CD4-positive, alpha-beta T cell treated with Interferon gamma for 1 hour (primary cell): Measurements from ENCODE around the gene SLC38A10.
A peak's percentile ranks its signal among the peaks of the same experiment; 100 is the strongest.
"Not testable (repeated sequence)": the region's sequence is repeated elsewhere in the genome, so short reads cannot be mapped to it uniquely, and the experiment has no call there.

Source experiments
- DNase-seq: peaks from one replicate; pipeline ENCODE4 v3.0.0-alpha.2; 2020

Gene SLC38A10

DNA sequence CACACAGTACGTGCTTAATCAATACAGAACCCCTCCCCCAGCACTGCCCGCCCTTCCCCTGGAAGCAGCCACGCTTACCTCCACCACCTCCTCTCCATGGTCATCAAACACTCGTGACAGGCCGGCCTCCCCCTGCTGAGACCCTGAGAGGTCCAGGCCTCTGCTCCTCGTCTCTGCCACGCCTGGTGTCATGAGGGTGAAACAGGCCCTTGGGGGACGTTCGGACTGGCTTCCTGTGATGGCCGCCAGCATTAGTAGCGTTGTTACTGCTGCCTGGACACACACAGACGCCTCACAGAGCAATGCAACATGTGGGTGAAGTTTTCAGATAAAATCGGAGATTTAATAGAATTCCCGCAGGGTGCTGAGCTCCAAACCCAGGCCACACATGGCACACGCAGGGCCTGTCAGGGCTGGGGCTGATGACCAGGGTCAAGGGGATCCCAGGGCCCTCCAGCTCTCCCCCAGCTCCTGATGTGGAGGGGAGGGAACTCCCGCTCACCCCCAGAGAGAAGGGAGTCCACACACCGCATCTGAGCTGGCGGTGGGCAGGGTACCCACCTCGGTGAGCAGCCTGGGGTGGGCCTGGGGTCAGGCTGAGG is 15.9 kb upstream of the SLC38A10 start:
- DNase-seq = no peak

DNA sequence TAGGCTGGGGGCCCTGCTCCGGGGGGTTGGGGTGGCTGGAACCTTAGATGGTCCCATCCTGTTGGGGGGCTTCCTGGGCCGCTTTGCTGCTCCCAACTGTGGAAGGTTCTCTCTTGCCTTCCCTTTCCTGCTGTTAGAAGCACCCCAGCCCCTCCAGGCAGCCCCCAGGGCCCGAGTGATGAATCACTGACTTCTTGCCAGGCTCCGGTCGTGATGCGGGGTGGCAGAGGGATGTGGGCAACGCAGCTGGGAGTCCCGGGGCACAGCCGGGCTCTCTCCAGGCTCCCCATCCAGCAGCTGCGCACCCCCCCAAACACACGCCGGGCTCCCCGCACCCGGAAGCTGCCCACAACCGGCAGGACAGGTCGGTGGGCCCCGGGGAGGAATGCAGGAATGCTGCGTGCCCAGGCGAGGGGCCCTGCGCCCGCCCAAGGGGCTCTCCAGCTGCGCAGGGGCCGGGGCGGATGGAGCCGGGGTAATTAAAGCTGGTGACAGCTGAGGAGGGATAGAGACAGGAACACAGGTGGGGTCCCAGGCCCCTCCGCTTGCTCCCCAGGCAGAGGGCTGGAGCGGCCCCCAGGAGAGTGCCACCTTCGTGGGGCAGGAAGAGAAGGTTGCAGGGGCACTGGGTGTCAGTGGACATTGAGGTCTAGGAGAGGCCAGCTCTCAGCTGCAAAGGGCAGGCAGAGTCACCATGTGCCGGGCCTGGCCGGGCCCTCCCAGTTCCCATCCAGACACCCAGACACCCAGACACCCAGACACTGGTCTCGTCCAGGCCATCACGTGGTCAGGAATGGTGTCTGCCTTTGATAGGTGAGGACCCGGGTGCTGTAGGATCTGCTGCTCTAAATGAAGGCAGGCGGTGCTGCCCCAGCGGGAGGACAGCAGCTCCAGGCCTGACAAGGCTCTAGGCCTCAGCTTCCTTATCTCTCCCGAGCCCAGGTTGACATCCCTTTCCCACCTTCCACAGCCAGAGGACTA is 15.0 kb upstream of the SLC38A10 start:
- no peak for DNase-seq

DNA sequence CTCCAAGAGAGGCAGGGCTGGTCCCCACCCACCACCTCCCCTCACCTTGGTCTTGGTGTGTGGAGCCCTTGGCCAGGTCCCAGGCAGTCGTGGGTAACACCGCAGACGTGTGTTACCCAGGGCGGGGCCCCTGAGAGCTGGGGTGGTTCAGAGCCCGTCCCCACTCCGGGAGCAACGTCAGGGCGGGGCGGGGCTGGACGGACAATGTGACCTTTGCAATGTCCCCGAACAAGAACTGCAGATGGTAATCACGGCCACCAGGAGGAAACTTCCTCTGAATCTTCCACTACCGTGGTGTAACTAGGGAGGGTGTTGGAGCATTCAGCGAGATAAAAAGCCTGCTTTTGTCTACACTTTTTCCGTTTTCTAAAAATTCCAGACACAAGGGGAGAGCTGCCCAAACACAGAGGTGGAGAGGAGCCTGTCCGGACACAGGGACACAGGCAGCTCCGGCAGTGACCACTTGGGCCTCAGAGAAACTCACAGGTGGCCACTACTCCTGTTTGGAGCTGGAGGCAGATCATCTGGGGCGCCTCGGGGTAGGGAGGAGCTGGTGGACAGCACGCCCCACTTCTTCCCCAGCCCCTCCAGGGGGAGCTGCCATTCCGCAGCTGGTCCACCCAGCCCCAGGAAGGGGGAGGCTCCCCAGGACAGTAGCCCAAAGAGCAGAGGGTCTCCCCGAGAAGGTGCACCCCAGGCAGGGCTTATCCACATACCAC is 14.2 kb upstream of the SLC38A10 start:
- DNase-seq = peak; percentile 76

DNA sequence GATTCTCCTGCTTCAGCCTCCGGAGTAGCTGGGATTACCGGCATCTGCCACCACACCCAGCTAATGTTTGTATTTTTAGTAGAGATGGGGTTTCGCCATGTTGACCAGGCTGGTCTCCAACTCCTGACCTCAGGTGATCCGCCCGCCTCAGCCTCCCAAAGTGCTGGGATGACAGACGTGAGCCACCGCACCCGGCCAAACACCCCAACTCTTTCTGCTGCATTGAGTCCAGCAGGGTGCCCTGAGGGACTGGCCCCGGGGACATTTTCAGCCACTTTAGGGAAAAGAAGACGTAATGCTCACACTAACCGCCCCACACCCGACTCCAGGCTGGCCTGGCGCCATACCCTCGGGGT is 13.7 kb upstream of the SLC38A10 start:
- DNase-seq = not testable (repeated sequence)

DNA sequence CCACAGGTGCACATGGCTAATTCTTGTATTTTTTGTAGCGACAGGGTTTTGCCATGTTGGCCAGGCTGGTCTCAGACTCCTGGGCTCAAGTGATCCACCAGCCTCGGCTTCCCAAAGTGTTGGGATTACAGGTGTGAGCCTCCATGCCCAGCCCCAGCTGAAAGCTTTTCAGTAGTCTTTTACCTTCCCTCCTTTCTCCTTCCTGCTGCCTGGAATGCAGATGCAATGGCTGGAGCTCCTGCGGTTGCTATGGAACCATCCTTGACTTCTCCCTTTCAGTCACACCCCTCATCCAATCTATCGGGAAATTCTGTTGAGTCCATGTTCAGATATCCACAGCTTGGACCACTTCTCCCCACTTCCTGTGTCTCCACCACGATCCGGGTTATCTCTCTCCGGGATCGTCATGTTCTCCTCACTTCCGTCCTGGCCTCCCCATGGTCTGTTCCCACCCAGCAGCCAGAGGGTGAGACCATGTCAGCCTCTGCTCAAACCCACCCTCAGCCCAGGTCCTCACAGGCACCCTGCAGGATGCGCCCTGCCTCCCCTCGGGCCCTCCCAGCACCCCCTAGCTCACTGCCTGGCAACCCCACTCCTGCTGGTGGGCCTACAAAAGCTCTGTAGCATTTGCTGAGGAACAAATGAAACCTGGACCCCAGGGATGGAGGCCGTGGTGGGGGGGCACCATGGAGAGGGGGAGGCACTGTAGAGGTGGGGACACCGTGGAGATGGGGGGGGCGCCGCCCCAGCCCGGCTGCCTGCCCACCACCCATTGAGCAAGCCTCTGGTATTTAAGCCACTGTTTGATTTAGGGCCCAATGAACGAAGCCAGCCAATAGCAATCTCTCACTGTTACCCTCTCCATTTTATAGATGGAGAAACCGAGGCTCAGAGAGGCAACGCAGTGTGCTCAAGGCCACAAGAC is 12.8 kb upstream of the SLC38A10 start:
- DNase-seq = no peak

DNA sequence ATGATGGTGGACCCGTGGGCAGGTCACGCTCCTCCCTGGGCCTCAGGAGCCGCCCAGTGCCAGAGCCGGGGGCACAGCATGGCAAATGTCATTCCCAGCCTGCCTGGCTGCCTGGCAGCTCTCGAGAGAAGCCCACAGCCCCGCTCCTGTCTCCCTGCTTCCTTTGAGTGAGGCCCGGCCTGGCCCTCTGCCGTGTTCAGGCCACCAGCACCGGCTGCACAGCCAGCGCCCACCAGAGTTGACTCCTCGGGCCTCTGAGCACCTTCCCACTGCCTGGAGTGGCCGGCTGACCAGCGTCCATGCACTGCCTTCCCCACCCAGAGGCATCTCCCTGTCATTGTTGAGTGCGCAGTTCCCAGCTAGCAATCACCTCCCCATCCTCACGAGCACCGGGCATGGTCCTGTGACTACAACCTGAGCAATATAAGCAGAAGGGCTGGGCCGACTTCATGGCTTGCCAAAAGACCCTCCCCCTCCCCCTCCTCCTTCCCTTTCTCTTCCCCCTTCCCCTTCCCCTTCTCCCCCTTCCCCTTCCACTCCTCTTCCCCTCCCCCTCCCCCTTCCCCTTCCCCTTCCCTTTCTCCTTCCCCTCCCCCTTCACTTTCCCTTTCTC is 11.9 kb upstream of the SLC38A10 start:
- DNase-seq = no peak

DNA sequence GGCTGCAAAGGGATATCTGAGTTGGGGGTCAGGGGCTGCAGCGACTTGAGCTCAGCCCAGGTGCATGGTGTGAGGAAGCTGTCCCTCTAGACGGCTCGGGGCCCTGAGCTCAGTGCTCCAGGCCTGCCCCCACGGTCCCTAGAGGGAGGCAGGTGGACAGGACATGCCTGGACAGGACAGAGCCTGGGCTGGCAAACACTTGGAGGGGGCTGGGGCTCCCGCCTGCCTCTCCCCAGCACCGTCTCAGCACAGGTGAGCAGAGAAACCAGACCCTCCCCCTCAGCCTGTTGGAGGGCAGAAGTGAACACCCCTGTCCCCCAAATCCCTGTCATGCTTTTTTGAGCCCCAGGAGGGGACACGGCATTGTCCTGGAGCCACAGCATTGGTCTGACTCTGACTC is 11.4 kb upstream of the SLC38A10 start:
- no peak for DNase-seq

DNA sequence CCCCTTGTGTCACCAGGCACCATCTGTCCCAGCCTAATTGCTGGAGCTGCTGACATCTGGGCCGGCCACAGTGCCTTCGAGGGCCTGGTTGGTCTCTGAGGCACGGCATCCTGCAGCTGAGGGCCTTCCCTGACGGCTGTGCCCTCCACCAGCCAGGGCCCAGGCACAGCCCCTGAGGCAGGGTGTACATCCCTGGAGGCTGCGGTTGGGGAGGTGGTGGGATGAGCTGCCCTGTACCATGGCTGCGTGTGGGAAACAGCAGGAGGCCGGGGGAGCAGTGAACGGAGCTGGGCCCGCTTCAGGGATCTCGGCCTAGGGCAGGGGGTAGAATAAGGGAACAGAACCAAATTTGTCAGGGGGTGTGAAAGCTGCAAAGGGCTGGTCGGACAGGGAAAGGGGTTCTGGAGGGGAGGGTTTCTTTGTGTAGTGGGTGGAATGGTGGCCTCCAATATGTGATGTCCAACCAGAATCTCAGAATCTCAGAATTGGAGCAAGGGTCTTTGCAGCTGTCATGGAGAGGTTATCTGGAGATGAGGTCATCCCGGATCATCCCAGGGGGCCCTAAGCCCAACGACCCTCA is 10.0 kb upstream of the SLC38A10 start:
- no peak for DNase-seq

DNA sequence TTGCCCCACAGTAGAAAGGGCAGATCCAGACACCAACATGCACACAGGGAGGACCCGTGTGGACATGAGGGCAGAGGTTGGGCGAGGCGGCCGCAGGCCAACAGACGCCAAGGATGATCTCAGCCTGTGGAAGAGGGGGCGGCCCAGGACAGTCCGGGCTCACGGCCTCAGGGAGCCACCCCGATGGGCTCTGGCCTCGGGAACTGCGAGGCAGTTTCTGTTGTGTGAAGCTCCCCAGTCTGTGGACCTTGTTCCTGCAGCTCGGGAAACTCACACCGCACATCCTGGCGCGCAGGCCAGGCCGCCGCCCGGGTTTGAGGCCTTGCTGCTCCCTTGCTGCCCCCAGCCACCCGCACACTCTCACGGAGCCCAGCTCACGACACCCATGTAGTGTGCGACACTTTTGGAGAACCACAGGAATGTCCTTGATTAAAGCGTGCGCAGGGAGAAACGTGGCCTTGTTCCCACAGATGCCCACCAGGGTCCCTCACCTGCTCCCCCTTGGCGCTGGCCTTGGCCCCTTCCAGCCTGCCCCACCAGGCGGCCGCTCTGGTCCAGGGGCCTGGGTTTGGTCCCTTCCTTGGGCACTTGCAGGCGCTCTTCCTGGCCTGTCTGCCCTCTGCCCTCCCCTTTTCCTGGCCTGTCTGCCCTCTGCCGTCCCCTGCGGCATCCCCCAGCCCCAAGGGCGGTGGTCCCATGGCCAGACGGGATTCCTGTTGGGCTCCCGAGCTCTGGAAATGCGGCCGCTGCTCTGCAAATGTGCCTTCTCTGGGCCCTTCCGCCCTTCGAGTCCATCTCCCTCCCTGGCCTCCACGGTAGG is 9.3 kb upstream of the SLC38A10 start:
- DNase-seq = no peak

DNA sequence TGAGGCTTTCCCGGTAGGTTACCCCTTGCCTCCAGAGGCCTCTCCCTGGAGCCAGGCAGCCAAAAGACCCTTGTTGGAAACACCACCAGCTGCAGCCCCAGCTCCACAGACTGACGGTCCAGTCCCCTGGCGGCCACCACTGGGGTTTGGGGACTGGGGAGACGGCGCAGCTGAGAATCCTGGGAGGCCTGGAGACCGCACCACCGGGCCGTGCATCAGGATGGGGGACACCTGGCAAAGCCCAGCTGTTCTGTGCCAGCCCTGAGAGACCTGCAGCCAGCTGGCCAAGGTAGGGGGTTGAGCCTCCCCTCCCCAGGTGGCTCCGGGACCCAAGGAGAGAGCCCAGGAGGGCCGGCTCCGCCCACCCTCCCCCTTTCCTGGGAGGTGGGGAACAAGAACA is 8.3 kb upstream of the SLC38A10 start:
- DNase-seq = no peak

DNA sequence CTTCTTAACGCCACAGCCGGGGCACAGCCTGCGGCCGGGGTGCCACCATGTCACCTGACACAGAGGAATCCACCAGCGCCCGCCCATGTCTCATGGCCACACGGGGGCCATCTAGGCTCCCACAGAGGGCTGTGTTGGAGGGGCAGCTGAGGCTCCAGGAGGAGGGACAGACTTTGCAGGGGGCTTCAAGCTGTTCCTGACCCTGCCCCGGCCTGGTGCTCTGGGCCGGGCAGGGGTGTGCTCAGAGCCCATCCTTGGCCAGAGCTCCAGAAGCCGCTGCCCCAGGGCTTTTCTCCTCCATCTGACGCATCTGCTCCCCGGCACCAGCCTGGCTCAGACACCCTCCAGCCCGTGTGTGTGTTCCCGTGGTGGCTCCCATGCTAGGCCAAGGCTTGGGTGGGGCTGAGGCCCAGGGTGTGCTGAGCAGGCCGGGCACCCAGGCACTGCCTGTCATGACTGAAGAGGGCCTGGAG is 7.8 kb upstream of the SLC38A10 start:
- DNase-seq = no peak

DNA sequence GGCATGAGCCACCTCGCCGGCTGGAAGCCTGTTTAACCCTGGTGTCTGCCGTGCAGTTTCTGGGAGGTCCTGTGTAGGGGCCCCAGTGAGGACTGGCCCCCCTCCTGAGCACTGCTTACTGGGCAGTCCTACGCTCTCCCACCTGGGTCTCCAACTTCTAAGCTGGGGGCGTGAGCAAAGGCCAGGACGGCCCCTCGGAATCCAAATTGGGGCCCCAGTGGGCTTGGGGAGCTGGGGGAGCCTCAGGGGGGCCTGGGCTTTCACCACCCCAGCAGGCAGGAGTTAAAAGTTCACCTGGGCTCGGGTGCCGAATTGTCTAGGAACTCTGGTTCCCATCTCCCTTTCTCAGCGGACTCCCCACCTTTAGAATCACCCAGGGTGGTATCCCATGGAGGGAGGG is 7.2 kb upstream of the SLC38A10 start:
- DNase-seq = no peak

DNA sequence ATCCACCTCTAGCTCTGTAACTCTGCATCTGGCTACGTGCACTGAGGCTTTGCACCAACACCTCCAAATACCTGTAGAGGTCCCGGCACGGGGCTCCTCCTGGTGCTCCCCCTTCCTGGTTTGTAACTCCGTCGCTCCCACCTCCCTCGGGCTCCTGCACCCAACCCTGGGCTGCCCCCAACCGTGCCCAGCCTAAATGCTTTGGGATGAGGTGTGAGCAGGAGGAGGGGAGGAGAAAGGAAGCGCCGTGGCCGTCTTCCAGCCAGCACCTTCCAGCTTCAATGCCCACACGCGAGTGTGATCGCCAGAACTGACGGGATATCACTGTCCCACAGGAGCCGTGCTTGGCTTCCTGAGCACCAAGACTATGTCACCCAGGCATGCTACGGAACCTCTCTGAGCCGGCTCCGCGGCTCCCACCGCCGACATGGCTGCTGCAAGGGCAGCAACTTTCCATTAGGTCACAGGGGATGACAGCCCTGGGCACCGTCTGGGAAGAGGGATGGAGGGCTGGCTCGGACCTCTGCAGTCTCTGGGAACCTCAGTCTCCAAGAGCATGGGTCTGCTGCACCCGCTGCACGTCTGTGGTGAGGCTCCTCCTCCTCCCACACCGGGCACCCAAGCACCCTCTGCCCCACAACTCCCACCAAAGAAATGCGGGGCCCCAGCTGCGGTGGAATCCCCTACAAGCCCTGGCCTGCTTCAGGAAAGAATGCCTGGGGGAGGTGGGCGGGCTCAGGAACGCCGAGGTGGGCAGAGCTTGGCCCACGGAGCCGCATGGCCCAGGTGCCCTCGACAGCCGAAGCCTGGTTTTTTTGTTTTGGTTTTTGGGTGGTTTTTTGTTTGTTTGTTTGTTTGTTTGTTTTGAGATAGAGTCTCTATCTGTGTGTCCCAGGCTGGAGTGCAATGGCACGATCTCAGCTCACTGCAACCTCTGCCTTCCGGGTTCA is 6.4 kb upstream of the SLC38A10 start:
- no peak for DNase-seq

DNA sequence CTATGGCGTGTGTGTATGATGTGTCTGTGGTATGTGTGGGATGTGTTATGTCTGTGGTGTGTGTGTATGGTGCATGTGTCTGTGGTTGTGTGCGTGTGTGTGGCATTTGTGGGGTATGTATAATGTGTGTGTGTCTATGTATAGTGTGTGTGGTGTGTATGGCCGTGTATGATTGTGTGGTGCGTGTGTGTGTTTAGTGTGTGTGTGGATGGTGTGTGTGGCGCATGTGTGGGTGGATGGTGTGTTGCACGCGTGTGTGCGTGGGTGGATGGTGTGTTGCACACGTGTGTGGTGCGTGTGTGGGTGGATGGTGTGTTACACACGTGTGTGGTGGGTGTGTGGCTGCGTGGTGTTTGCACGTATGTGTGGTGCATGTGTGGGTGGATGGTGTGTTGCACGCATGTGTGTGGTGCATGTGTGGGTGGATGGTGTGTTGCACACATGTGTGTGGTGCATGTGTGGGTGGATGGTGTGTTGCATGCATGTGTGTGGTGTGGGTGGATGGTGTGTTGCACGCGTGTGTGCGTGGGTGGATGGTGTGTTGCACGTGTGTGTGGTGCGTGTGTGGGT is 5.6 kb upstream of the SLC38A10 start:
- DNase-seq = no peak

DNA sequence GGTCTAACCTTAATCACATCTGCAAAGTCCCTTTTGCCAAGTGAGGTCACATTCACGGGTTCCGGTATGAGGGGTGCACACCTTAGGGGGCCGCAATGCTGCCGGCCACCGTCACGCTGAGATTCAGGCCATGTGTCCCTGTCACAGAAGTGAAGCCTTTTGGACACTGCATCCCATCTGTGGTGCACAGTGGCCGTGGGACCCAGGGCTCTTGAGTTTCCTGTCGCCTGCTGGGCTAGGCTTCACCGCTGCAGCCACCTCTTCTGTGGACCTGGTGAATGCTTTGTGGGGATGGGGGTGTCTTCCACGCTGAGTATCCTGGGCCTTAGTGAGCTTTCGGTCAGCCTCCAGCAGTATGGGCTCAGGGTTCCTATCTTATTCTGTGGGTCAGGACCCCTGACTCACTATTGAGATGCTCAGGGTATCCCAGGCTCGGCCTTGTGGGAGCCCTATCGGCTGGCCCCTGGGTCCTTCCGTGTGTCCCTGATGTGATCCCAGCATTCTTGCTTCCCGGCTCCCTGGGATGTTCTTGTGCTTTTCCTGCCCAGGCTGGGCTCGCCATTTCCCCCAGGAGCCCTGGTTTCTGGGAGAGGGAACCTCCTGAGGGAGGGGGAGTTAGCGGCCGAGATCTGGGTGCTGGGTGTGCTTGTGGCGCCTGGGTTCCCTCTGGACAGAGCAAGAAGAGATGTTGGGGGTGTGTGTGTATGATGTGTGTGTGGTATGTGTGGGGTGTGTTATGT is 4.9 kb upstream of the SLC38A10 start:
- DNase-seq = no peak

DNA sequence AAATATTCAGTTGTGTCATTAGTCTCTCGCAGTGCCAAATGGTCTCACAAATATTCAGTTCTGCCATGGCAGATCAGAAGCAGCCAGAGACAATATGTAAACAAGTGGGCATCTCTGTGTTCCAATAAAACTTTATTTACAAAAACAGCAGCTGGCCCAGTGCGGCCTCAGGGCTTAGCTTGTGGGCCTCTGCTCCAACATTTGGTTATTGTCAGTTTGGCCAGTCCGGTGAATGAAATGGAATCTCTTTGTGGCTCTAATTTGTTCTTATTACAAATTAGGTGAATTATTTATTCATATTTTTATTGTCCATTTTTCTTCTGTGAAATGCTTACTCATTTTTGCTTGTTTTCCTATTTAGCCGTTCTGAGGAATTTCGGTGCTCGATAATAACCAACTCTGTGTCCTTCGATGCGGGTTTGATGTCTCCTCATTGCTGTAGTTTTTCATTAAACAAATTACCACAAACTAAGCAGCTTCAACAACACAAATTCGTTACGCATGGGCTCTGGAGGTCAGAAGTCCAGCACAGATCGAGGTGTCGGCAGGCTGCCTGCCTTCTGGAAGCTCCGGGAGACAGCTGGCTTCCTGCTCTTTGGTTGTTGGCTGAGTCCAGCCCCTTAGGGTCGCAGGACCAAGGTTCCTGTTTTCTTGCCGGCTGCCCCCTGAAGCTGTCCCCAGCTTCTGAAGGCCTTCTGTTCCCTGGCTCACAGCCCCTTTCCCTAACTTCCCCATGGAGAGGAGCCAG is 4.1 kb upstream of the SLC38A10 start:
- DNase-seq = no peak

DNA sequence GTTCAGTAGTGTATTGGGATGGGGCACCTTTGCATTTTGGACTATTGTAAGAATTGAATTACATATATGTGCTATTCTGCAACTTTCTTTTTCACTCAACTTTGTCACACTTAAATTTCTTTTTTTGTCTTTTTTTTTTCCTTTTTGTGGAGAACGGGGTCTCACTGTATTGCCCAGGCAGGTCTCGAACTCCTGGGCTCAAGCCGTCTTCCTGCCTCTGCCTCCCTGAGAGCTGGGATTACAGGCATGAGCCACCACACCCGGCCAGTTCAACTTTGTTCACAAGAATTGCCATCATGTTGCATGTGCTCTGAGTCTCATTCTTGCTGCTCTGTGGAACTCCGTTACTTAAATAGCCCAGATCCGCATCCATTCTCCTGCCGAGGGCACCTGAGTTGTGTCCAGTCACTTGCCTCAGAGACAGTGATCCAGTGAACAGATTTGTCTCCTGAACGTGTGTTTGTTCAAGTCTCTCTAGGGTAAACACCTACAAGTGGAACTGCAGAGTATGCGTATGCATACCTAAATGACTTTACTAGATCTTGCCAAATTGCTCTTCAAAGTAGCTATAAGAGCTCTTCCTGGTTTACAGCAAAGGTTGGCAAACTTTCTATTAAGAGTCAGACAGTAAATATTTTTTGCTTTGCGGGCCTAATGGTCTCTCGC is 3.4 kb upstream of the SLC38A10 start:
- no peak for DNase-seq
